NCI-H2171 treated with DMSO at 0.1 percent for 48 hours (cell line): ENCODE results near the gene STN1.

Experiments
- DNase-seq: peaks from one replicate; lab custom pipeline; 2025; lab: John Stamatoyannopoulos, UW

STN1 gene

GRCh38 chr10:103929381-103929921 is 11.5 kb upstream of the STN1 start:
- peak; percentile 68 for DNase-seq

- no peak for DNase-seq
These were observed 10.8 kb upstream of the STN1 start for GRCh38 chr10:103928784-103929183.

DNA sequence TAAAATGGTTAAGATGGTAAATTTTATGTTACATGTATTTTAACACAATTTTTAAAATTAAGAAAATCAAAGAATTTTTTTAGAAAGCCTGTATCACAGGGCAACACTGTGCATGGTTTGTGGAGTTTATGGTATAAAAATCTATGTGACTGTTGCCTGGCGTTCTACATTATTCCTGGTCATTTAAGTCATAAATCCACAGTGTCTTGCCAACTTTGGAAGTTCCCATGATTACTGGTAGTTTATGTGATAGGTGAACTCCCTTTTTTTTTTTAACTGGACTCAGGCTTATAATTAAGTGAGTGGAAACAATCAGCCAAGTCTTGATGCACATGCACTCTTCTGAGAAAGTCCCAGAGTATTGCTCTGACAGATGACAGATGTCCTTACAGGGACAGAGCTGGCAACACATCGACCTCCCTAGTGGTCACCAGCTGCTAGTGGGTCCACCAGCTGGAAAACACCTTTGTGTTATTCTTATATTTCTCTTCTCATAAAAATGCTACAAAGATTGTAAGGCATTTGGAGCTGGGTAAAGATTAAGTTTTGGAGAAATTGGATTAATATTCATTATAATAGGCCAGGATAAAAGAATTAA is 8.8 kb upstream of the STN1 start:
- peak; percentile 16 for DNase-seq

DNA sequence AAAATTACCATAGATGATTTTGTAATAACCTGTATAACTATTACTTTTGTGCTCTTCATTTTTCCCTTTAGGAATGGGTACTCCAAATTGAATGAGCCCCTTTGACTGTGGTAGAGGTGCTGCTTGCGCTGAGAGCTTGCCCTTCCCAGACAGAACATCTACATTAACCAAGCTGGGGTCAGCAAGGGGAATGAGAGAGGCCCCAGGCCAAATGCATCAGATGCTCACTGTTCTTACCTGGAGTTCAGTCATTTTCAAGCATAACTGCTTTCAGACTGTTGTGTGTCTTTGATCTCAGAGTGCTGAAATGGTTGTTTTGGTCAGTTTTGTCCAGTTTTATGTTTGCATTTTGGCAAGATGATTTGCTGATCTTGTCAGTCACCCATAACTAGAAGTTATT is 7.6 kb upstream of the STN1 start:
- DNase-seq = no peak

GRCh38 chr10:103923502-103923901 is 5.5 kb upstream of the STN1 start:
- no peak for DNase-seq

DNA sequence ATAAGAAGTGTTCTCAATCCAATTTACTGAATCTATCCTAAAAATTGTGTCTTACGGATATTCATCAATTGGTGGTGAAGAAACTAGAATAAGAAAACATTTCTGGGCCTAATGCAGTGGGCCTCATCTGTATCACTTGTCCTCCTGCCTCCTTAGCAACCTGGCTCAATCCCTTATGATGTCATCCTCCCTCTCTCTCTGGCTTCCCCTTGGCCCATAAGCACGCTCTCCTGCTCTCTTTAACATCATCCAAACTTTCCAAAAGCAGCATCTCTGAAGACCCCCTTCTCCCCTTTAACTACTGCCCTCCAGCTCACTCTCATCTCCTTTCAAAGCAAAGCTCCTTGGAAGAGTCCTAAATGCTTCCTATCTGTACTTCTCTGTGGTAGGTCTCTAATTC is 4.7 kb upstream of the STN1 start:
- no peak for DNase-seq

GRCh38 chr10:103921750-103922195 is 3.8 kb upstream of the STN1 start:
- no peak for DNase-seq

GRCh38 chr10:103921248-103921647 is 3.3 kb upstream of the STN1 start:
- DNase-seq = no peak

DNA sequence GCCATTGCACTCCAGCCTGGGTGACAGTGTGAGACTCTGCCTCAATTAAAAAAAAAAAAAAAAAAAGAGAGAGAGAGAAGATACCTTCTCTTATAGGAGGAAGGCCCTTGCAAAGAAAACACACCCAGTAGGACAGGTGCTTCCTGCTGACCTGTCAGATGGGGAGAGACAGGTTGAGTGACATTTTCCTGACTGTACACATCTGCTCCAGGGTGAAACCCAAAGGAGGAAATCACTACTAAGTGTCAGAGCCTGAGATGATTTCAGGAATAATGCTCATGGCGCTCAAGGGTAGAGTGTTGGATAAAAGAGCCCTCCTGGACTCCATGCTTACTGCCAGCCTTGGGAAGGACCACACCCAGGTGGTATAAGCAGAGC is 1.7 kb upstream of the STN1 start:
- no peak for DNase-seq

- DNase-seq = peak; percentile 31
These were observed 507 bp downstream of the STN1 start for GRCh38 chr10:103917302-103918052.

DNA sequence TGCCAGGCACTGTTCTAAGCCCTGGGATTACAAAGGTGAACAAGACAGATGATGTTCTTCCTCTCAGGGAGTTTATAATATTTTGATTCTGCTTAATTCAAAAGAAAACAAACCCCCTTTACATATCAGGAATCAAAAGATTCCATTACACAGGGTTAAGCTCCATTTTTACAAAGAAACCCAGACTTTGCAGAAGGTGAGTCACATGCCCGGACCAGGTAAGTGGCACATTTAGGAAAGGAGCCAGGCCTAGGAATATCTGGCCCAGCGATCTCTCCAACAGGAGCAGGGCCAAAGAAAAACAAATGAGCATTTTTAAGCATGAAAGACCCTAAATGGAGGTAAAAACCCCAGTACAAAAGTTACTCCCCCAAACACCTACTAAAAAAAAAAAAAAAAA is 1.1 kb downstream of the STN1 start:
- no peak for DNase-seq

DNA sequence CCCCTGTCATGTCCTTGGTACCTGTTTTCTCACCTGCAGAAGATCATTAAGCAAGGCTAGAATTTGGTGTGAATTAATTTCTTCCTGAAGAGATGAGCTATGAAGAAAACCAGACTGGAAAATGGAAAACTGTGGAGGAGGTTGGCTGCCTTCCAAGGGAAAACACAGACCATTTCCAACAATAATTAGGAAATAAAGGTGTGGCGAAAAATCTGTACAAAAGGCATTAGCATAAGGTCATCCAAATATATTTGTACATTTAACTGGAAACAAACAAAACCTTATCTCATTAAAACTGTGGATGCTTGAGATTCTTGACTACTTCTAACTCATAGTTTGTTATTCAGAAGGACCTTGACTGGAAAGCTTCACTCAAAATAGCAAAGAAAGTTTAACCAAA is 1.7 kb downstream of the STN1 start:
- no peak for DNase-seq

DNA sequence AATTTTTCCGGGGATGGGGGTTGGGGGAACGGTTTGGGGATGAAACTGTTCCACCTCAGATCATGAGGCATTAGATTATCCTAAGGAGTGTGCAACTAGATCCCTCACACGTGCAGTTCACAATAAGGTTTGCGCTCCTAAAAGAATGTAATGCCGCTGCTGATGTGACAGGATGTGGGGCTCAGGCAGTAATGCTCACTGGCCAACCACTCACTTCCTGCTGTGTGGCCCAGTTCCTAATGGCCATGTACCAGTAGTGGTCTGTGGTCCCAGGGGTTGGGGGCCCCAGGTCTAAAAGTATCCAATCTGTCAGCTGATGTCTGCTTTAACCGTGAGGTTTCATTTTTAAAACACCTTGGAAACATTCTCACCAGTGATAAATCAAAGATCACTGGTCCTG is 2.2 kb downstream of the STN1 start:
- DNase-seq = no peak

GRCh38 chr10:103912759-103913158 is 5.2 kb downstream of the STN1 start:
- DNase-seq = no peak

DNA sequence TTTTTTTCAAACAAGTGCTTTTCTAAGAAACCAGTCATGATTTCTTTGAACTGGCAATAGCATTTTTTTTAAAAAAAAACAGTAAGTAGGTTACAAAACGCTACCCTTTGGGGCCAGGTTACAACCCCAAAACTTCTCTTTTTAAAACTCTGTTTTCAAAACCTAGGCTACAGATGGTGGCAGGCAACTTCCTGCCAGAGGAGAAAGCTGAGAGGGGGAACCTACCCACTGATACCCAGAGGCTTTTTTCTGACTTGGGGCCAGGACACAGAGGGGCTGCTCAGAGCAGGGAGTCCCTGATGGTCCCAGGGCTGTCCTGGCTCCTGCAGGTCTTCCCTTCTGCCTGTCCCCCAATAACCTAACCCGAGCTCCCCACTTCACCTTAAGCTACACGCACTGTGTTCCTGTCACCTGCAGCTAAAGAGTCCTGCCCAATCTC is 6.9 kb downstream of the STN1 start:
- no peak for DNase-seq

DNA sequence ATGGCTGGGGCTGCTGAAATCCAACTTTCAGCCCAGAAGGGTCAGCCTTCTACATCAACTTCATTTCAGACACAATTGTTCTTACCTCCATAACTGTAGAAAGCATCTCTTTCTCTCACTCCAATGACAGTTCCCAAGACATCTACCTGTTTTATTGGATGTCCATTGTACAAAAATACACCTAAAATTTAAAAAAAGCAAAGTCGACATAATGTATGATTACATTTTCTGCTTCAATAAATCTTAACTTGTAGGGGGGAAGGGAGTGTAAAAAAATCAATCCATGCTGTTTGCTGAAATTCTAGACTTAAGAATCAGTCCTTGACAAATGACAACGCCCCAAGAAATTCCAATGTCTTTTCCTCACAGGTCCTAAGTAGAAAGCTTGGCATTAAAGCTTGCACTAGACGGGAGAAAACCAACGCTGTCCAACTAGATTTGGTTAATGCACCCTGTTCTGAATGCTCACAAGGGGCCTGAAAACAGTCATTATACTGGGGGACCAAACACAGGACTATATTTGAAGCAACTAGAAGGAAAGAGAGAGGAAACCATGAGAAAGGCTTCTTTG is 7.5 kb downstream of the STN1 start:
- DNase-seq = no peak

DNA sequence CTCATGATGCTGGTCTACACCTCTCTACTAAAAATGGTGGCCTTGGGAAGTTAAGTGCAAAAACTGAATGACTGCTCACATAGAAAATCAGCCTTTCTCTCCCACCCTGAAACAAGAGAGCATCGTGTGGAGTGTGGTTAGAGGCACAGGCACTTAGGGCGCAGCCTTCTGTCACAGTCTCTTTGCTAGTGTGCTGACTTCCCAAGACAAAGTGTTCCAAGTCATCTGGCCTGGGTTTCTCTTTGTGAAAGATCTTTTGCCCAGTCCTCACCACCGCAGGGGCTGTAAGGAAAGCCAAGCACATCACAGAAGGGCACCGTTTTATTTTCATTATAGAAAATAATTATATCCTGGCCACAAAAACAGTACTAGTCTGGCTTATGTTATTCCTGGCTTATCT is 12.5 kb downstream of the STN1 start:
- peak; percentile 20 for DNase-seq

DNA sequence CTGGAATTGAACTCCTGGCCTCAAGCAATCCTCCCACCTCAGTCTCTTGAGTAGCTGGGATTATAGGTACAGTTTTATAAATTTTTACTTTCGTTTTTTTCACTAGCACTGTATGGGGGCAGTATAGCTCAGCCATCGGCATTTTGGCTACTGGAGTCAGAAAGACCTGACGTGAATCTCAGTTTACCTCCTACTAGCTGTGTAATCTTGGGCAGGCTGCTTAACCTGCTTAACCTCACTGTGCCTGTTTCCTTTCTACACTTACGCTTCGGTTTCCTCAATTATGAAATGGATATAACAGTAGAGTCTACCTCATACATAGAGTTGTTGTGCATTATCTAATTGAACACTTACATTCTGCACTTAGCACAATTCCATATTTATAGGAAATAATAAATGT is 16.7 kb downstream of the STN1 start:
- no peak for DNase-seq

DNA sequence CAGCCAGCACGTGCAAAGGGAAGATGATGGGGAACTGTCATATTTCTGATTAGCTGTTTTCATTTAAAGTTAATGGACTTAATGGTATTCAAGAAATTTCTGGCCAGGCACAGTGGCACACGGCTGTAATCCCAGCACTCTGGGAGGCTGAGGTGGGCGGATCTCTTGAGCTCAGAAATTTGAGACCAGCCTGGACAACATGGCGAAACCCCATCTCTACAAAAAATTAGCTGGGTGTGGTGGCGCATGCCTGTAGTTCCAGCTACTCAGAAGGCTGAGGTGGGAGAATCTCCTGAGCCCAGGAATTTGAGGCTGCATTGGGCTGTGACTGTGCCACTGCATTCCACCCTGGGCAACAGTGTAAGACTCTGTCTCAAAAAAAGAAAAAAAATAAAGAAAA is 18.7 kb downstream of the STN1 start:
- DNase-seq = no peak

DNA sequence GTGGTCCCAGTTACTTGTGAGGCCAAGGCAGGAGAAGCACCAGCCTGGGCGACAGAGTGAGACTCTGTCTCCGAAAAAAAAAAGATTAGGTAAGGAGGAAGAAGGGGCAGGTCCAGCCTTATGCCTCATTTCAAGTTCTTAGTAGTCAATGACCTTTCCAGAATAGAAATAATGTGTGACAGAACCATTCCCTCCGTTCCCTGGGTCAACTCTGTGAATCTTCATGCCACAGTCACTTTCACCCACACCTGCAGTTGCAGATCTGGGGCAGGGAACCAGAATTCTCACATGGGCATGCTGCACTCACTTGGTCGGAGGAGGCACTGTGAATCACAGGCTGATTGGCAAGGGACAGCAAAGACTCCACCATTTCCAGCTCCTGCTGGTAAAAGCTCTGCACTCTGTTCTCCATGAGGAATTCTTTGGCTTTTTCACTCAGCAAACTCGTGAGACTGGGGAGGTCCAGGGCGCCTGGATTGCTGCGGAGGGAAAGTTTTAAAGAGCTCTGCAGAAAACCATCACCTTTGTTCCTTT is 20.7 kb downstream of the STN1 start:
- no peak for DNase-seq

- no peak for DNase-seq
These were observed 21.8 kb downstream of the STN1 start for GRCh38 chr10:103896225-103896624.

GRCh38 chr10:103895411-103896186 is 22.4 kb downstream of the STN1 start:
- no peak for DNase-seq
